Measurements from ENCODE around the gene RPL13A. TPM values are rescaled to one million over a fixed set of nuclear protein-coding genes. Genes with fewer than 3 reads are reported as not detected.

The RPL13A gene
- total and polyA plus RNA-seq, 2 of the 13 experiments (the other 11 are each of a cell fraction or from before 2014, with no cell fraction given) = 2,601 to 3,407 TPM

- Histone ChIP-seq H2AFZ (ENCODE audit: low read length) (no peak overlapping the region), H3K36me3 (replicated peaks in 1 of 2; ENCODE audit: control insufficient read depth in 1 of 2, insufficient read depth in 2 of 2, low read length in 2 of 2) (peaks cover 19 to 29% of the 10 kb centered on the region in 2 experiments), H3K27me3 (ENCODE audit: control insufficient read depth in 1 of 2, insufficient read depth in 2 of 2, low read length in 2 of 2) (peaks cover 0 to 3% of the 10 kb centered on the region in 2 experiments; a peak in 1 of 5 replicates), H3K9me3 (ENCODE audit: low read length) (no peaks in the 10 kb centered on the region), H3K79me2 (ENCODE audit: insufficient read depth, low read length) (peaks cover 37% of the 10 kb centered on the region), H3K4me3 (replicated peaks in 1 of 3; ENCODE audit: insufficient read depth in 1 of 3, low read depth in 2 of 3, low read length in 3 of 3) (peak overlapping the region in 2 of 3 experiments; percentile 50 to 63; a peak in 3 of 6 replicates), H3K4me2 (ENCODE audit: low read depth, low read length) (peak overlapping the region; percentile 80), H3K4me1 (ENCODE audit: insufficient read depth, low read length) (peaks cover 29% of the 10 kb centered on the region), H3K9ac (ENCODE audit: insufficient read depth, low read depth, low read length) (peak overlapping the region; percentile 82), H4K20me1 (ENCODE audit: insufficient read depth, low read length) (peaks cover 39% of the 10 kb centered on the region), H3K27ac (ENCODE audit: extremely low read length, insufficient read depth, low read length) (peak overlapping the region; percentile 70)
- ChIA-PET POLR2A (interaction anchor here (1.4 to 1.6 kb wide), 3 partner anchors 8 to 16 kb away, joined by 3 to 13 read pairs (median 6); partner anchors contain the start of gene RPS11), CTCF (ENCODE audit: low intra/inter-chr PET ratio, low total read pairs) (no interaction called here)
- FAIRE-seq (no peak), ATAC-seq (no peak), DNase-seq (ENCODE audit: low spot score) (no peak)
- in situ Hi-C loops (cut with HindIII; ENCODE audit: extremely low pct_ligation_motif_present, low pct_unique_long_range_greater_than_20kb) = no loop called here
- WGBS (ENCODE audit: low lambda C conversion rate) = 87% methylated on average over 15 of the region's 23 CpGs
- TF ChIP-seq ZBTB20 (CRISPR knock-in tag; IDR thresholded peaks at IDR 0.05; ENCODE audit: borderline replicate concordance, low read depth) = no peak
- 0 out of 2 replicates have a peak, but pooled peaks have one; percentile 2 for TF ChIP-seq TOE1 (CRISPR knock-in tag; IDR thresholded peaks at IDR 0.05)
- 0 out of 2 replicates have a peak, but pooled peaks have one; percentile 15 for TF ChIP-seq ZNF234 (CRISPR knock-in tag; conservative IDR thresholded peaks at IDR 0.05)
- TF ChIP-seq ISX (CRISPR knock-in tag; conservative IDR thresholded peaks at IDR 0.05) = 0 out of 2 replicates have a peak, but pooled peaks have one; percentile 15
- no peak for TF ChIP-seq ZNF841 (CRISPR knock-in tag; IDR thresholded peaks at IDR 0.05; ENCODE audit: borderline replicate concordance)
- 0 out of 2 replicates have a peak, but pooled peaks have one; percentile 11 for TF ChIP-seq KDM5B (CRISPR knock-in tag; IDR thresholded peaks at IDR 0.05; ENCODE audit: borderline replicate concordance)
- 0 out of 2 replicates have a peak, but pooled peaks have one; percentile 28 for TF ChIP-seq ZNF543 (CRISPR knock-in tag; IDR thresholded peaks at IDR 0.05)
- 0 out of 2 replicates have a peak, but pooled peaks have one; percentile 0 for TF ChIP-seq SATB2 (CRISPR knock-in tag; IDR thresholded peaks at IDR 0.05)
- peak; percentile 98 for TF ChIP-seq ZNF770 (CRISPR knock-in tag; IDR thresholded peaks at IDR 0.05)
- TF ChIP-seq SNAI1 (CRISPR knock-in tag; IDR thresholded peaks at IDR 0.05; ENCODE audit: borderline replicate concordance) = no peak
- TF ChIP-seq BRCA1 (CRISPR knock-in tag; IDR thresholded peaks at IDR 0.05) = 0 out of 2 replicates have a peak, but pooled peaks have one; percentile 6
- TF ChIP-seq ZNF589 (CRISPR knock-in tag; conservative IDR thresholded peaks at IDR 0.05) = 0 out of 2 replicates have a peak, but pooled peaks have one; percentile 5
- TF ChIP-seq ZNF207 (IDR thresholded peaks at IDR 0.05; ENCODE audit: borderline replicate concordance) = no peak
- TF ChIP-seq SOX13 (IDR thresholded peaks at IDR 0.05) = 0 out of 2 replicates have a peak, but pooled peaks have one; percentile 7
- no peak for TF ChIP-seq SOX13 (CRISPR knock-in tag; conservative IDR thresholded peaks at IDR 0.05 in 1 of 2, IDR thresholded peaks at IDR 0.05 in 1 of 2)
- peak; percentile 88; the same call in 1 of the 2 replicates for TF ChIP-seq ZMYM3 (CRISPR knock-in tag; IDR thresholded peaks at IDR 0.05)
- no peak for TF ChIP-seq SOX6 (IDR thresholded peaks at IDR 0.05)
- TF ChIP-seq SOX6 (CRISPR knock-in tag; IDR thresholded peaks at IDR 0.05) = 0 out of 2 replicates have a peak, but pooled peaks have one; percentile 22
- BruUV-seq (replicated peaks) = TSS peak; percentile 49
- intact Hi-C loops (cut with micrococcal nuclease; ENCODE audit: unreplicated experiment) = no loop called here
Measured at GRCh38 chr19:49486710-49487276, 615 bp upstream of the RPL13A start.

Data from HepG2 (cell line).